HUDEP-2 (cell line): Measurements from ENCODE around the gene AVL9.
"Not testable (repeated sequence)": the region's sequence is repeated elsewhere in the genome, so short reads cannot be mapped to it uniquely, and the experiment has no call there.

ENCODE experiments used
- DNase-seq, 76 experiments: peaks; one replicate each; lab custom pipeline; 2025; ENCODE audit not compliant: unreplicated experiment in 76 of 76; lab: John Stamatoyannopoulos, UW

Gene AVL9

DNA sequence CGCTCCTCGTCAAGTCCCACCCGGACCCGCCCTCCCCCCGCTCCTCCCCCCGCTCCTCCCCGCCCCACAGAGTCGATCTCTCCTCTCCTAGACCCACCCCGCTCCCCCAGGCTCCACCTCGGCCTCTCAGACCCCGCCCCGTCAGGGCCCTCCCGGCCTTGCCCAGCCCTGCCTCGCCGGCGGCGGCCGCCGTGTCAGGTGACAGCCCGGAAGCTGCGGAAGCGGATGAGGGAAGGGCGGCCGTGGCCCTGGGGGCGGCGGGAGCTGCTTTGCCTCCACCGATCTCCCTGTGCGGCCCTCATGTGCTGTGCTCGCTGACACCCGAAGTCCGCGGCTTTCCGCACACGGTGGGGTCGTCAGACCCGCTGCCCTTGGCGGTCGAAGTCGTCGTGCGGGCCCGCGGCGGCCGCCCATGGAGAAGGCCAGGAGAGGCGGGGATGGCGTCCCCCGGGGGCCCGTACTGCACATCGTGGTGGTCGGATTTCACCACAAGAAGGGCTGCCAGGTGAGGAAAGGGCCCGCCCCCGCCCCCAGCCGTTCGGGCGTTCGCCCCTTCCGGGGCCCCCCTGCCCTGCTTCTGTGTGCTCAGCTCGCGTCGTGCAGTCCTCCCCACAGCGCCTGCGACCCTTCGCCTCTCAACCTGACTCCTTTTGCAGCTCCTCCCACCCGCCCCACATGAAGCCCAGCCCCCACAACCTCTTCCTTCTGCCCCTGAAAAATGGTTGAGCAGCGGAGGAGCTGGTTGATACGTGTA, at the start of gene AVL9:
Gene AVL9 (plus strand): TSS at position 192 of the 754 bp plus-strand sequence. CDS start 221 bp downstream, at position 413.
- peak in 75 of 76 experiments; percentile 64 to 100 (median 95) for DNase-seq

DNA sequence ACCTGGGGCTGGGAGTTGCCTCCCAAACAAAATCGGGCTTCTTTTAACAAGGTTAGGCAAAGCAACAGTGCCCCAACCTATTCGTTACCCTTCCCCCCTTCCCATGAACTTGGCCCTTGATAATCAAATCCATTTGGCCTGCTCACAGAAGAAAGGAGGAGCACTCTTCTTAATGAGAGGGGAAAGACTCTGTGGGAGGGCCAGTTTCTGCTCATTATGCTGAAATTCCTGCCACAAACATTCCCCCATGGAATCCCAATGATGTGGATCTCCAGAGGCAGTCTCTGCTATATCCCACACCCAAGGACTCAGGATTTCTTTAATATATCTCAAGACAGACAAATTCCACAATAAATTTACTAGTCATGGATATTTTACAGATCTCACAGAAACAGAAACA, 48.1 kb upstream of the AVL9 start:
- no peak for DNase-seq

DNA sequence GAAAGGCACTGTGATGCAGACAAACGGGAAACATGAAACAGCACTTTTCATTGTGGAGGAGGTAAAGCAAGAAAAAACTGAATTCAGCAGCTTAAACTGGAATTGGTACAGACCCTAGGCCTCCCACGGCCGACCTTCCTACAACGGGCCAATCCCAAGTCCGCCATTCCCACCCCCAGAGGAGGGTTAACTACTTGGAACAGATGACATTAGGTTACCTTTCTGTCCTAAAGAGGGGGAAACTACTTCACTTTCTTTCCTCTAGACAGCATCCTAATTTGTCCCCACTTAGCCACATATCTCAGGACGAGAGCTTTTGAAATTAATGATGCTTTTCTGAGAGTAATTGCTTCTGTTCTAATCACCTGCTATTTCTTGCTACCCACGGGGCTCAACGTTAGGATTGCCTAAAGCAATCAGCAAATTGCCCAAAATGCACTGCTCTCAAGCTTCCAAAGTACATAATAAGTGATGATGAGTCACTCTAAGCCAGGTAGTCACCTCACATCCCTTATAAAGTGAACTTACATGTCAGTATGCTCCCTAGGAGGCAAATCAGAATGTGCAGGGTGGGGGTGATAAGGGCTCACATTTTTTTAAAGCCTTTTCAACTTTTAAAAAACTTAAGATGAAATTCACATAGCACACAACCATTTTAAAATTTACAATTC, 41.8 kb upstream of the AVL9 start:
- DNase-seq, result no peak

DNA sequence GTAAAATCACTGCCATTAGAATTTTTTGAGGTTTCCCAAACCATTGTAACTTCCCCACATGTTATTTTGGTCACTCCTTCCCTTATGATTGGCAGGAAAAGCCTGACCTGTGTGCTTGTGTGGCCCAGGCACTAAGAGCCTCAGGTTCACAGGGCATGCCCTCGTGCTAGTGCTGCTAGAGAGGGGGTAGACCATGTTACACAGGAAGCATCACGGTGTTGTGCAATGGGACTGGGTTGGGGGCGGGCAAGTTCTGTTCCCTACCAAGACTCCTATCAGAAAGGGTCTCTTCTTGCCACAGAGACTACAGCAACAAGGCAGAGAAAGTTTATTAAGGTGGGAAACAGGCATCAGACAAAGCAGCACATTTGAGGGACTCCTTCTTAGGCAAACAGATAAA, 37.3 kb upstream of the AVL9 start:
- no peak for DNase-seq

DNA sequence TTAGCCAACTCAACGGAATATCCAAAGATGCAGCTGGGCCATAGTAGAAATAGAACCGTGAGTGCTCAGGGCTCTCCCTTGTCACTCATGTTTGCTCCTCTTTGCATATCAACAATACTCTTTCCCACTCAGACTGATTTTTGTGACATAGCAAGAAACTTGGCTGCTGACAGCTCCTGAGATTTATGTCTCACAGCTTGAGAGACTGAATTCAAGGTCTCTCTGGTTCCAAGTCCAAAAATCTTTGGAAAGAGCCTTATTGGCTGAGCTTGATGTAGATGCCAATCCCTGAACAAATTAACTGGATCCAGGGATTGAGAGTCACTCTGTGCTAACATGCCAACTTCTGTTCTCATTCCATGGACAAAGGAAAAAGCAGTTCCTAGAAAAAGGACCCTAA, 35.5 kb upstream of the AVL9 start:
- DNase-seq, result no peak

DNA sequence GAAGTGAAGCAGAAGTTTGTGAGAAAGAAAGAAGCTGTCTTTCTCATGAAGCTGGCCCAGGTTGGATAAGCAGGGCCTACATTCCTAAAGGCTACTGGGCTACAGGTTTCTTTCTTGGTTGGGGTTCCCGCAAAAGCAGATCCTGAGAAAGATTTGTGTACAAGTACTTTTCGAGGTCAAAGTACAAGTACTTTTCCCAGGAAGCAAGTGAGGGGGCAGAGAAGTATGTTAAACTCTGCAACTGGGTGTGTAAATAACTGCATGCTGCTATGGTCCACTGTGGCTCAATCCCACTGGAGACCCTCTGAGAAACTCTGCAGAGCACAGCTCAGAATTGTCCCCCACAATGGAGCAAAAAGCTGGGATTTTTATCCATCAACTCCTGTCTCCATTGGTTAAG, 33.8 kb upstream of the AVL9 start:
- DNase-seq, result no peak

DNA sequence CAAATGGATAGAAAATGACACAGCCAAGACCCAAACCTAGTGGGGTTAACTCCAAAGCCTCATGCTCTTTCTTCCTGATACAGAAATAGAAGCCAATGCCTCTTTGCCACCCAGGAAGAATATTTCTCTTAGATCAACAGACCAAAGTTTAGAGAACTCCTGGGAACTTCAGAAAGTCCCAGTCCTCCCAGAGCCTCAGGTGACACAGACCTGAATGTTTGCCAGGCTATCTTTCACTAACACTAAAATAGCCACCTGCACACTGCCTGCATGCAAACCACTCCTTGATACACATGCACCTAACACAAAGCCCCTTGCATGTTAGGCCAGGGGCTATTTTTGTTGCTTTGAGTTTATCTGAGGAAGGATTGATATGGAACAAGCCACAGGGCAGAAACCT, 32.8 kb upstream of the AVL9 start:
- no peak for DNase-seq

DNA sequence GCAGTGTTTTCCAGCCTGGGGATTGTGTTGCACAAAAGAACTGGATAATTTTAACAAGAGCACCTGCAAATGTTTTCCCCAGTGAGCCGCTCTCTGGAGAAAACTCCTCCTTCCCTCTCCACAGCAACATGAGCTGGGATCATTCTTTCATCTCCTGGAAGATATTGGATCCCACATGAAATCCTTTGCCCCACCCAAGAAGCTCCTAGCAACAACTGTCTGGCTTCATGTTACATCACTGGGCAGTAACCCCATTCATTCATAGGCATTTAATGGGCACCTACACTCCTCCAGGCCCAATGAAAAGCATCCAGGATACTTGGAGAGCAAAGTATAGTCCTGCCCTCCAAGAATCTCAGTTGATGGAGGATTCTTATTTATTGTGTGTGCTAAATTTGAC, 32.3 kb upstream of the AVL9 start:
- no peak for DNase-seq

DNA sequence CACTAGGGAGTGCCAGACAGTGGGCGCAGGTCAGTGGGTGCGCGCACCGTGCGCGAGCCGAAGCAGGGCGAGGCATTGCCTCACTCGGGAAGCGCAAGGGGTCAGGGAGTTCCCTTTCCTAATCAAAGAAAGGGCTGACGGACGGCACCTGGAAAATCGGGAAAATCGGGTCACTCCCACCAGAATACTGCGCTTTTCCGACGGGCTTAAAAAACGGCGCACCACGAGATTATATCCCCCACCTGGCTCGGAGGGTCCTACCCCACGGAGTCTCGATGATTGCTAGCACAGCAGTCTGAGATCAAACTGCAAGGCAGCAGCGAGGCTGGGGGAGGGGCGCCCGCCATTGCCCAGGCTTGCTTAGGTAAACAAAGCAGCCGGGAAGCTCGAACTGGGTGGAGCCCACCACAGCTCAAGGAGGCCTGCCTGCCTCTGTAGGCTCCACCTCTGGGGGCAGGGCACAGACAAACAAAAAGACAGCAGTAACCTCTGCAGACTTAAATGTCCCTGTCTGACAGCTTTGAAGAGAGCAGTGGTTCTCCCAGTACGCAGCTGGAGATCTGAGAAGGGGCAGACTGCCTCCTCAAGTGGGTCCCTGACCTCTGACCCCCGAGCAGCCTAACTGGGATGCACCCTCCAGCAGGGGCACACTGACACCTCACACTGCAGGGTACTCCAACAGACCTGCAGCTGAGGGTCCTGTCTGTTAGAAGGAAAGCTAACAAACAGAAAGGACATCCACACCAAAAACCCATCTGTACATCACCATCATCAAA, 30.5 kb upstream of the AVL9 start:
- not testable (repeated sequence) for DNase-seq

DNA sequence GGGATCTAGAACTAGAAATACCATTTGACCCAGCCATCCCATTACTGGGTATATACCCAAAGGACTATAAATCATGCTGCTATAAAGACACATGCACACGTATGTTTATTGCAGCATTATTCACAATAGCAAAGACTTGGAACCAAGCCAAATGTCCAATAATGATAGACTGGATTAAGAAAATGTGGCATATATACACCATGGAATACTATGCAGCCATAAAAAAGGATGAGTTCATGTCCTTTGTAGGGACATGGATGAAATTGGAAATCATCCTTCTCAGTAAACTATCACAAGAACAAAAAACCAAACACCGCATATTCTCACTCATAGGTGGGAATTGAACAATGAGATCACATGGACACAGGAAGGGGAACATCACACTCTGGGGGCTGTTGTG, 25.3 kb upstream of the AVL9 start:
- not testable (repeated sequence) for DNase-seq

DNA sequence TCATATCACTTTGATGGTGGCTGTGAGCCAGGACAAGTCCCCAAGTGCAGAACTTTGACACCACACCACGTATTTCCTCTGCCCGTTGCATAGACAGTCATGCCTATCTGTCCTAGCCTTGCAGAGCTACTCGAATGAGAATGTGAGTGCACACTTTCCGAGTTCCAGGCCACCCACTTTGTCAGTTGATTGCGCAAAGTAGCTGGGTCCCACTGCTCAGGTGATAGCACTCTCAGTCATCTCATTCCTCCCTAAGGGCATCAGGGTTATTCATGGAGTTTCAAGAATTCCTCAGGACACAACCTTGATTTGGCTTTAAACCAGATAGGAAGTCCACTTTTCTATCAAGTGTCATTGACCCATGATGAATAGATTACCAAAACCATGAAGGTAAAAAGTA, 24.4 kb upstream of the AVL9 start:
- no peak for DNase-seq

DNA sequence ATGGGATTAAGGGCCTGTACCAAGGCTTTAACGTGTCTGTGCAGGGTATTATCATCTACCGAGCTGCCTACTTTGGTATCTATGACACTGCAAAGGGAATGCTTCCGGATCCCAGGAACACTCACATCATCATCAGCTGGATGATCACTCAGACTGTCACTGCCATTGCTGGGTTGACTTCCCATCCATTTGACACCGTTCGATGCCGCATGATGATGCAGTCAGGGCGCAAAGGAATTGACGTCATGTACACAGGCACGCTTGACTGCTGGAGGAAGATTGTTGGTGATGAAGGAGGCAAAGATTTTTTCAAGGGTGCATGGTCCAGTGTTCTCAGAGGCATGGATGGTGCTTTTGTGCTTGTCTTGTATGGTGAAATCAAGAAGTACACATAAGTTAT, 23.3 kb upstream of the AVL9 start:
- no peak for DNase-seq

DNA sequence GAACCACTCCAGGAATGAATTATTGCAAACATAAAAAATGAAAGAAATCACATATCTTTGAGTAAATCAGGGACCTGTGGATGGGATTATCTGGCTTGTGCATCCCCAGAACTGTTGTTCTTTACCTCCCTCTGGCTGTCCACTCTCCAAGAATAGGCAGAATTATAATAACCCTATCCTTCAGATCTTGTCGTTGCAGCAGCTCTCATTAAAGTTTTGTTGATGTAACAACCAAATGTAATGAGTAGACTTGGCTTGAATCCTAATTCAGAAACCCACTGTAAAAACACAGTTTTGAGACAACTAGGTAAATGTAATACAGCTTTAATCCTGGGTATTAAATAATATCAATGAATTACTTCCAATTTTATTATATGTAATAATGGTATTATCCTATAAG, 21.3 kb upstream of the AVL9 start:
- no peak for DNase-seq

DNA sequence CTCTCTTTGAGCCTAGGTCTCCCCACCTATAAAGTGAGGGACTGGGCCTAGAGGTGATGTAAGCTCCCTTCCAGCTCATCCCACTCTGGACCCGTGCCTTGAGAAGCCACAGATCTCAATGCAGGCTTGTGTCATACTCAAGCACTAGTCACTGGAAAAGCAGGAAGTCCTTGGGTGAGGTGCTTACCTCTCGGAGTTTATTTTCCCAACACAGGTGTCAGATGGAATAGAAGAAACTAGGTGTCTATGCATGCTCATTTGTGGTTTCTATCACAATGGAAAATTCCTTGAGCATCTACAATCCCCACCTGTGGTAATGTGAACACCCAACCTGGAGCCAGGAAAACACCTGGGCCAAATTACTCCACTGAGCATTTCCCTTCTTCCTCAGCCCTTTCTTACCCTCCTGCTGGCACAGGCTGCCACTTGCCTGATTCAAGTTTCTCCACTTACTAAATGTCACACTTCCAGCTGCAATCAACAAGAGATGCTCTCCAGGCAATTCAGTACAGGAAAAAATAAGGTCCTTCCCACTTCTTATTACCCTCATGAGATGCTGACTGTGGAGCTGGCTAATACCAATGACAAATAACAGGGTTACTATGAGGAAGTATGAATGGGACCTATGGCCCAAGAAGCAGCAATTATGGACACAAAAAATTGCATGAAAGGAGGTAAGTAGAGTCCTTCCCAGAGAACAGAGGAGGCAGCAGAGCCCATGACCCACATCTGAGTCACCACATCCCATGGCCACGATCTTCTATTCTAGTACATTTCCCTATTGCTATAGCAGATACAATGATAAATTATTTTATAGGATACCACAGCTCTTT, 18.3 kb upstream of the AVL9 start:
- no peak for DNase-seq

DNA sequence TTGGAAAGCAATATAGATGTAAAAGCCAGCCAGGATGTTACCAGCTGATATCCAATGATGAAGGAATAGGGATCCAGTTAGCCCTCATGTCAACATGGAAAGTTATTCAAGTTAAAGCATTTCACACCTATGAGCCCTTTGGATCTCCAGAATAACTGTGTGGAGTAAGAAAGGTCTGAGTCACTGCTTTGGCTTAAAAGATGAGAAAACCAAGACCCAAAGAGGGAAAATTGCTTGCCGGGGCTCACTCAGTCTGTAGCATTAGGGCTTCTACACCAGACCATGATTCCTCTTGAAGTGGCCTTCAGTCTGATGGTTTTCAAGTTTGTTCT, 17.7 kb upstream of the AVL9 start:
- DNase-seq, result no peak

DNA sequence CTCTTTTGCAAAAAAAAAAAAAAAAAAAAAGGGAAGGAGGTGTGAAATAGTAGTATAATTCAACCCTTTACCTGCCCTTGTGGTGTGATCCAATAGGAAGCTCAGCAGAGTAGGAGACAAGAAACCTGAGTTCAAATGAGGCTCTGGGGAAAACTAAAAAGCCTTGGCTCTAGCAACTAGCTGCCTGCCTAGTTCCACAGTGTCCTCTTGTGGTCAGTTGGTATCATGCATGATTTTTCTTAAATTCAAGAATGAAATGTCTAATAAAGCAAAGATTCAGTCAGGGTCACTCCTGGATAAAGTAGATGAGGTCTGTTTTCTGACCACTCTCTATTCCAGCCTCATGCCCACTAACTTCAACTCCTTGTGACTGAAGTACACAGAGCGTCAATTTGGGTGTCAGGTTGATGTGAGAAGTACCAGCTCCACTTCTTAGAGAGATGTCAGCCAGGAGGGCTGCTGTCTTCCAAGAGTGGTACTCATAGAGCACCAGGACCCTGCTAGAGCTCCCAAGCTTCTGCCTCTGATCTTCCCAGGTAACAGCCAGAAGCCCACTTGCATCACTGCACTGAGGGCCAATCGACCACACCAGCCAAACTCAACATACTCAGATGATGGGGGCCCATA, 15.6 kb upstream of the AVL9 start:
- DNase-seq, result peak in 29 of 76 experiments; percentile 3 to 58 (median 20)

DNA sequence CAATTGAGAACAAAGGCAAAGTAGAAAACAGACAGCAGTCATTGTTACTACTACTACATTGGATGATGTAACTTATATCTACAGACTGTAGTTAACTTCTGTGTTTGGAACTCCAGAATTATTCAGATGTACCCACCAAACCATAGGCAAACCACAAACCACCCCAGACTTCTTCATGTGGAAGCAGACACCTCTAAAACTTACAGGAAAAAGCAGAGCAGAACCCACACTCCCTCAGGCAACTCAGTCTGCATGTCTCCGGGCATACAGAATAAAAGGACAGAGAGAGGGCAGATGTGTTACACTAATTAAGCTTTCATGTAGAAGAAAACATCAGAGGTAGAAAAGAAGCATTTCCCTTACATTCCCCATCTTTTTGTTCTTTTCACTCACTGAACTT, 14.1 kb upstream of the AVL9 start:
- DNase-seq, result no peak

DNA sequence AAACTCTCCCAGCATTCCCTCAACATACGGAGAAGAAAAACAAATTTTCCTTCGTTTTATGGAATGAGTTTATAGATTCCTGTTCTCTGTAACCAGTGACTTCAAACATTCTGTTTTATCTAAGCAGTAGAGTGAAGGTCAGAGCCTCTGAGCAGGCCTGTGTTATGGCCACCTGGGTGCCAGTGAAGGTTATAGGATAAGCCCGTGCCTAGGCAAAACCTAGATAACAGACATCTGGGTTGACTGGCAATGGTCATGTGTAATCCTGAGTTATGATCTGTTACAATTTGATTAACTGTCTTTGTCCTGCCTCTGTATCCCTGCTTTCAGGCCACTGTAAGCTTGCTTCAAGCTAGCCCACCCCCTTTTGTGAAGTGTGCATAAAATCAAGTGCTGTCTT, 13.4 kb upstream of the AVL9 start:
- DNase-seq, result peak in 23 of 76 experiments; percentile 5 to 45 (median 17)

DNA sequence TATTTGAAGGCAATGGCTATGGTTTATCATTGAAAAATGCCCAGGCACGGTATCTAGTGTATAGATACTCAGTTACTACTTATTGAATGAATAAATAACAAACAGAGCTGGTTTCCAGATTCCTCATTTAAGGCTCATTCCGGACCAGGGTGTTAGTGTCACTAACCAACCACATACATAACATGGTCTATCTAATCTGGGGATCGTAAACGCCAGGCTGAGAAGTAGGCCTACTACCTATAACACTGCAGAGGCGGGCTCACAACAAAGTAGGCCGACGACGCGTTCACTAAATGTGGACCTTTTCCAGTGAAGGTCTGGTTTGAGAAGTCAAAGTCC, 5.5 kb upstream of the AVL9 start:
- peak in 2 of 76 experiments; percentile 24 to 40 for DNase-seq

DNA sequence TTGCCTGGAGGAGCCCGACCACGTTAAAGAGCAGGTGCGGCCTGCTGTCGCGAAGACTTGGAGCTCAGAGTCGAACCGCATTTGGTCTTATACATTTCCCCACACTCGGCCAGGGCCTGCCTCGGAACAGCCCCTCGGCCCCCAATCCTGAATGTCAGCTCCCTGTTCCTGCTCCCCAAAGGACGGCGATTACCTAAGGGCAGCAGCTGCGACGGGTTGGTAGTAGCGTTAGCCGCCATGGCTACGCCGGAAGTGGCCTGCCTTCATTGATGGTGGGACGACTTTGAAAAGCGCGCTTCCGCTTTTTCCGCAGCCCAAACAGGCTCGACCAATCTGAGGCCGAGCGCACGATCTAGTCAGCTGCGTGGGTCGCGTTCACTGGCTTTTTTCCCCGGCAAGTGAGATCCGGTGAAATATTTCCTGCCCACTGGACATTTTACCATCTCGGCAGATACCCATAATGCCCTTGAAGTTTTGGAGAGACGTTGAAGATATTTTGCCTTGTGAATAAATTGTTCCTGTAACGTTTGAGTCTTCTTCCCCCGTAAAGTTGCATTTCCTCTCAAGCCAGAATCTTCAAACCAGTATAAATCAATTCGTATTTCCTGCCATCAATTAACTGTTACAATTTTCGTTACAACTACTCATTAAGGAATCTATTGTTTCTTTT, 5.0 kb upstream of the AVL9 start, which contains the start of gene LSM5:
Gene LSM5 (minus strand): TSS at position 254 of the 670 bp plus-strand sequence. CDS start 15 bp downstream, at position 239.
- DNase-seq, result peak; percentile 53 to 97 (median 87)
